CD4-positive, alpha-beta T cell treated with Interleukin-15 for 4 hours (primary cell): ENCODE data around the gene VPS13D.
"Not testable (repeated sequence)": the region's sequence is repeated elsewhere in the genome, so short reads cannot be mapped to it uniquely, and the experiment has no call there.

ENCODE experiments used
- DNase-seq: peaks from one replicate; pipeline ENCODE4 v3.0.0-alpha.2; 2020; ENCODE audit warnings: low spot score

Gene VPS13D

GRCh38 chr1:12469493-12469892, 239.7 kb downstream of the VPS13D start:
- DNase-seq, result no peak

- DNase-seq, result no peak
Observed at GRCh38 chr1:12469990-12470389, 240.2 kb downstream of the VPS13D start.

GRCh38 chr1:12470916-12471315, 241.1 kb downstream of the VPS13D start:
- not testable (repeated sequence) for DNase-seq

- no peak for DNase-seq
Observed at GRCh38 chr1:12472156-12472797, 242.4 kb downstream of the VPS13D start.

- peak; percentile 74 for DNase-seq
Observed at GRCh38 chr1:12472798-12473551, 243.1 kb downstream of the VPS13D start.

- no peak for DNase-seq
Observed at GRCh38 chr1:12473596-12474362, 243.9 kb downstream of the VPS13D start.

GRCh38 chr1:12475101-12475500, 245.3 kb downstream of the VPS13D start:
- DNase-seq, result no peak

GRCh38 chr1:12475530-12475934, 245.7 kb downstream of the VPS13D start:
- DNase-seq, result no peak

GRCh38 chr1:12475947-12476346, 246.1 kb downstream of the VPS13D start:
- peak; percentile 24 for DNase-seq

GRCh38 chr1:12477314-12477713, 247.5 kb downstream of the VPS13D start:
- no peak for DNase-seq

- no peak for DNase-seq
Observed at GRCh38 chr1:12477936-12478611, 248.2 kb downstream of the VPS13D start.

GRCh38 chr1:12478612-12478985, 248.8 kb downstream of the VPS13D start:
- DNase-seq, result peak; percentile 20

GRCh38 chr1:12479311-12479710, 249.5 kb downstream of the VPS13D start:
- no peak for DNase-seq

GRCh38 chr1:12480041-12480440, 250.2 kb downstream of the VPS13D start:
- no peak for DNase-seq

GRCh38 chr1:12480748-12481362, 251.0 kb downstream of the VPS13D start:
- peak; percentile 43 for DNase-seq

- no peak for DNase-seq
Observed at GRCh38 chr1:12481928-12482327, 252.1 kb downstream of the VPS13D start.

- no peak for DNase-seq
Observed at GRCh38 chr1:12482988-12483387, 253.2 kb downstream of the VPS13D start.

- DNase-seq, result no peak
Observed at GRCh38 chr1:12485231-12486058, 255.6 kb downstream of the VPS13D start.

GRCh38 chr1:12486059-12486341, 256.2 kb downstream of the VPS13D start:
- DNase-seq, result no peak

GRCh38 chr1:12486401-12487005, 256.7 kb downstream of the VPS13D start:
- DNase-seq, result no peak

GRCh38 chr1:12487520-12487919, 257.7 kb downstream of the VPS13D start:
- DNase-seq, result no peak
